ENCODE measurements around the gene ADGRD2.

ADGRD2 gene

DNA sequence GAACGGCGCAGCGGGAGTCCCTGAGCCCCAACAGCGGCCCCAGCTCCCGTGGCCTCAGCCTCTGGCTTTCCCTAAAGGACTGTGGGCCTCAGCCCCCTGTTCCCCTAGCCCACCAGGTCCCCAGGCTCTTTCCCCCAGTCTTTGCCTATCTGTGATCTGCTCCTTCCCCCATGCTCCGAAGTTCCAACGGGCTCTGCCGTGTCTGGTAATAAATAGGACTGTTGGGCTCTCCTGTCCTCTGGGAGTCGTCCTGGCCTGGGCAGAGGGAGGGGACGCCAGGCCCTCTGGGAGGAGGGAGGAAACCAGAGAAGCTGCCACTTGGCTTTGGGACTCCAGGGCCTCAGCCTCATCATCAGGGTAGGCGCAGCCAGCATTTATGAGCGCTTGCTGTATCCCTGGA is 28.1 kb downstream of the ADGRD2 start:
- DNase-seq (ENCODE audit: low read depth): no peak

DNA sequence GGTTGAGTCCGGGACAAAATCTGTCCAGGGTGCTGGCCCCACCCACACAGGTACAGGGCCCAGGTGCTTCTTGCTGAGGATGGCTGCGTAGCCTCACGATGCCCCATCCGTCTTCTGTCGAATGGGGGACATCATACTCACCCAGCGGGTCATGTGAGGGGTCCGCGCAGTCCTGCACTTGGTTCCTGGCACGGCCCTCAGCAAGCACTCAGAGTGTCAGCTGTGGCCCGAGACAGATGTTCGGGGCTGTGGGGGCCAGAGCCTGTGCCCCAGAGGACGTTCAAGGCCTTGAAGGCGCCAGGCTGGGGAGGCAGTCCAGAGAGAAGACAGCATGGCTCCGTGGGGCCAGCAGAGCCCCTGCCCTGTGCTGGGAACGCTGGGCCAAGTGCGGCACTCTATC is 29.1 kb downstream of the ADGRD2 start:
- no peak for DNase-seq (ENCODE audit: low read depth)

DNA sequence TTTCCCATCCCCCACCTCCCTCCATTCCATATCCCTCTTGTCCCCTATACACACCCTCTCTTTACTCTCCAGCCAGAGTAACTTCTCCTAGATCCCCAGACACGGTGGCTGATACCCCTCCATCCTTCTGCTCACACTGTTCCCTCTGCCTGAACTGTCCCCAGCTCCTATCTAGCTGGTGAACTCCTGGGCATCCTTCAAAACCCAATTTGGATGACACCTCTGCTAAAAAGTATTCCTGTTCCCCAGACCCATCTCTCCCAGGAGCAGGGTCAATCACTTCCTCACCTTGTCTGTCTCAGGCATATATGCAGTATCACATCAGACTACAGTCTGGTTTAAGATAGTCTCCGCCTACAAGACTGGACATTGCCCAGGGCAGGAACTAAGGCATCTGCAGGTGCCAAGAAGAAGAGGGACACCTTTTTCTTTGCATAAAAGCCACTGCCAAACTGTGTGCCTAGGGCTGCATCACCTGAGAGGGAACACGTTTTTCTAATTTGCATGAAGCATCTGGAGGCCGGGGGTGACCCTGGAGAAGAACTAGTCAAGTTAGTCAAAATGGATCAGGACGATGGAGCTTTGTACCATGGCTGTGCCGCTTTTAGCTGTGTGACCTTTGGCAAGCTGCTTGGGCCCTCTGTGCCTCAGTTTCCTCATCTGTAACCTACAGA is 29.8 kb downstream of the ADGRD2 start:
- DNase-seq (ENCODE audit: low read depth): no peak

DNA sequence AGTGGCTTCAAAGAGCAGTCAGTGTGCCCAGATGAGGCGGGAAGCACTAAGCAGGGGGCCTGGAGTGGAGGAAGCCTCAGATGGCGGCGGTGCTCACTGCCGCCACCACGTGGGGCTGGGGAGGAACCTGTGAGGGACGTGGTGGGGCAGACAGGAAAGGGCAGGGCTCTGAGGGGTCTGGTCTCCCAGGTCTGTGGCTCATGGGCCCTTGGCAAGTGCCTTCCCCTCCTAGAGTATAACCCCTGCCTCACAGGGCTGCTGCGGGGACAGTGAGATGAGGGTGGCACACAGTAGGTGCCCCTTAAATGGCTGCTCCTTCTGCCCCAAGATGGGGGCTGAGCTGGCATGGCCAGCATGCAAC is 30.4 kb downstream of the ADGRD2 start:
- DNase-seq (ENCODE audit: low read depth): peak; percentile 58

DNA sequence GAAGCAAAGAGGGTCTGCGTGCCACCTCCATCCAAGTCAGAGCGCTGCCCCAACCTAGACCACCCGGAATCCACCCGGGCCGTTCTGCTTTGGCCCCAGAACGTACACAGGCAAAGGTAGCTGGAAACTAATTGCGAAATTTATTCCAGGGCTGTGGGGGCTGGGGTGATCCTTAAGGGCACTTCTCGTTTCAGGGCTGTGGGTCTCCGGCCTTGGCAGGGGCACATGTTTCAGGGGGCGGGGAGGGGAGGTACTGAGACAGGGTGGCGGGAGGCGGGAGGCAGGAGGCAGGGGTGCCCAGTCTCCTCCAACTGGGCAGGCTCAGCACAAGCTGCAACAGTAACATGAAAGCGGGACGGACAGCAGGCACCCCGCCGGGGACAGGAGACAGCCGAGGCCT is 30.9 kb downstream of the ADGRD2 start:
- no peak for DNase-seq (ENCODE audit: low read depth)

DNA sequence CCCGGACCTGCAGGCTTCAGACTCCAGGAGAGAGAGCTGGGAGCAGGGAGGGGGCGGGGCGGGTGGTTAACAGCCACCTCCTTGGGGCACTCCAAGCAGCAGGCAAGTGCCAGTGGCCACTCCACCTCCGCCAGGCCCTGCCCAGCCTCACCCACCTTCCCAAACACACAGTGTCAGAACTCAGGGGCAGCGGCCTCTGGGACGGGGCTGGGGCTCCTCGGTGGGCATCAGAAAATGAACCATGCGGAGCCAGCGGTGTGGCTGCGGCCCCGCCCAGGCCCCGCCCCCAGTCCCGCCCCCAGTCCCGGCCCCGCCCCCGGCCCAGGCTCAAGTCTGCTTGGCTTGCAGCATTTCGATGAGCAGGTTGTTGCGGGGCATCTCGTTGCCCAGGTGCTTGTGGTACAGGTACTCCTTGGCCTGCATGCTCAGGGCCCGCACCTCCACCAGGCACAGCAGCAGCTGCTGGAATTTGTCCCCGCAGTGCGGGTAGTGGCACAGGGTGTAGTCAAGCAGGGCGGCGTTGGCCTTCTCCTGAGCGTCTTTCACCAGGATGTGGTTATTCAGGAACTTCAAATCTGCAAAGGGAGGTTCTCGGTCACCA is 32.3 kb downstream of the ADGRD2 start:
- no peak for DNase-seq (ENCODE audit: low read depth)

DNA sequence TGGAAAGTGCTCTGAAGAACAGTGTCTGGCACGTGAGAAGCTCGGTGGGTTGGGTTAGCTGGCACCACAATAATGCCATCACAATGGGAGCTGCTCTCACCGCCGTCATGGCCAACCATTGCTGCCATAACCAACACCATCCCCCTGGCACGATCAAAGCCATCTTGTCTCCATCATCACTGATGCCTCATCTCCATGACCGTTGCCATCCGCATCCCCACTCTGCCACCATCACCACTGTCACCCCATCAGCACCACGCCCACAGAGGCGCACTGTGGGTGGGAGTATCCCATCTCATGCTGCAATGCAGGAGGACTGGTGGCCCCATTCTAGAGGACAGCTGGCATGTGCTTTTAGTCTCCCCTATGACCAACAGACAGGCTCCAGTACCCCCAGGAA is 33.2 kb downstream of the ADGRD2 start:
- no peak for DNase-seq (ENCODE audit: low read depth)

DNA sequence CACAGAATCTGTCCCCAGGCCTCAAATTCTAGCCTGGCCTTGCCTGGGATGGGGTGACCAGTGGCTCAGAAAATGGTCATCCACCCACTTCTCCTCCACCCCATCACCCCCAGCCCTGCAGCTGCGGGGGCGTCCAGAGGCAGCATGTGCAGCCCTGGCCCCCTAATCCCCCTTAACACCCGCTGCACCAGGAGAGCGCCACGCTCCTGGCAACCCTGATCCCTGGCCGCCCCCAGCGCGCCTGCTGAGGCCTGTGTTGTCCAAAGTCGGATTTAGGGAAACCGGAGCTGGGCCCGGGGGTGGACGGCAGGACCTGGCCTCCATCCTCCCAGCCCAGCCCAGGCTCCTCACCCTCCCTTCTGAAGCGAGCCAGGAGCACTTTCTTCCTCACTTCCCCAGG is 35.0 kb downstream of the ADGRD2 start:
- no peak for DNase-seq (ENCODE audit: low read depth)

DNA sequence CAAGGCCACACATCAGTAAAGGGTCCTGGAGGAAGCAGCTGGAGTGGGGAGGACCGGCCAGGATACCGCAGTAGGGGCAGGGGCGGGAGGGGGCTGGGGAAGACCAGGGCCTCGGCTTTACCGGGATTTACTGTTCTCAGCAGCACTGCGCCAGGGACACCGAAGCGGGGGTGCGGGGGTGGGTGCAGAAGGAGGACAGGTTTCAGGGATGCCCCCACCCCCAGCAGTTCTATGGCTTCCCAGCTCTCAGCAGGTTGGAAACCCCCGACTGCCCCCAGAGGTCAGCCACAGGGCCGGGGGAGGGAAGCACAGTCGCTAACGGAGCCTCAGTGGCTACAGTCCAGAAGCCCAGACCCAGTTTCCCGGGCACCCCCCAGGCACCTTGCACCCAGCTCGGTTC is 35.7 kb downstream of the ADGRD2 start:
- no peak for DNase-seq (ENCODE audit: low read depth)

DNA sequence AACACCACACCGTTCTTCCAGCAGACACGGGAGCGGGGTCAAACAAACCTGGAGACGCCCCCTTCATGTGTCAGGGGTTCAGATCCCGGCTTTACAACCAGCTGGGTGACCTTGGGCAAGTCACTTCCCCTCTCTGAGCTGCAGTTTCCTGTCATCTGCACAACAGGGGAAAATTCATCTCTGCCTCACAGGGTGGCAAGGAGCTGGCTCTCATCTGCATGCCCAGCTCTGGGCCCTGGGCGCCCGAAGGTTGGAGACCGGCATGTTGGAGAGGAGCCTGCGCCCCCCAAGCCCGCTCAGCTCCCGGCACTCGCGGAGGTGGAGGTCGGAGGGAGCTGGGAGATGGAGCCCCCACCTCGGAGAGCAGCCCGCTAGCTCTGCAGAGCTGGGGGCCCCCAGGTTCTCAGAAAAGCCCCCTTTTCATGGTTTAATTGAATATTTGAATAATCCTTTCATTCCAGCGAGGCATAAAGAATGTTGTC is 36.6 kb downstream of the ADGRD2 start:
- no peak for DNase-seq (ENCODE audit: low read depth)

DNA sequence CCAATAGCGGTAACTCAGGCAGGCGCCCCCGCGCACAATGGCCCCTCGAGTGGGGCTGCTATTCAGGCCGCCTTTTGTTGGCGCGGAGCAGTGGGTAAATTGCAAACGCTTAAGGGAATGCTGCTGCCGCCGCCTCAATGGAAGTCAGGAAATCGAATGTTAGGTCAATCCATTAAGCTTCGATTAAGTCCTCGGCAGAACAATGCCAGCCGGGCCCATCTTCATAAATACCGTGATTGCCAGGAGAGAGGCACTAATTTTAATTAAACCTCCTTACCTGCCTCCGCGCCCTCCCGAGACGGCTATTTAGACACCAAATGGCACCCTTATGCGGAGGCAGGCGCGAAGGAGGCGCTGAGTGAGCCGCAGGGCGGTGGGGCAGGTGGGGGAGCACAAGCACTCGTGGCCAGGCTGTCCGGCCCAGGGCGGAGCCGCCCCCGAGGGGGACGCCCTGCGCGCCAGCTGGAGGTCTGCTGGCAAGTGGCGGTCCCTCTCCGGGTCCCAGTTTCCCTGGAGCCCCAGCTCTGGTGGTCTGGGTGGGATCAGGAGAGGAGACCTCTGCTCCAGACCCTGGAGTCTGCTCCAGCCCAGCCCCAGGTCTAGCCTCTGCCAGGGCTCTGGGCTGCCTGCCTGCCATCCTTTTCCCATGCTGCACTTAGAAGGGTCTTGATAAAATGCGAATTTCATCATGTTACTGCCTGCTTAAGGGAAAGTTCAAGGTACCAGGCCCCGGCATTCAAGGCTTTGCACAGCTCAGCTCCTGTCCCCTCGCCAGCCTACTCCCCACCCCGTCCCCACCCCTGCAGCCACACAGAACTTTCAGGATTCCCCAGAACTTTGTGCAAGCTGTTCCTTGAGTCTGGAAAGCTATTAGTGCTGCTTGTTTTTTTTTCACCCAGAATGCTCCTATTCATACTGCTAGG is 37.3 kb downstream of the ADGRD2 start:
- no peak for DNase-seq (ENCODE audit: low read depth)

DNA sequence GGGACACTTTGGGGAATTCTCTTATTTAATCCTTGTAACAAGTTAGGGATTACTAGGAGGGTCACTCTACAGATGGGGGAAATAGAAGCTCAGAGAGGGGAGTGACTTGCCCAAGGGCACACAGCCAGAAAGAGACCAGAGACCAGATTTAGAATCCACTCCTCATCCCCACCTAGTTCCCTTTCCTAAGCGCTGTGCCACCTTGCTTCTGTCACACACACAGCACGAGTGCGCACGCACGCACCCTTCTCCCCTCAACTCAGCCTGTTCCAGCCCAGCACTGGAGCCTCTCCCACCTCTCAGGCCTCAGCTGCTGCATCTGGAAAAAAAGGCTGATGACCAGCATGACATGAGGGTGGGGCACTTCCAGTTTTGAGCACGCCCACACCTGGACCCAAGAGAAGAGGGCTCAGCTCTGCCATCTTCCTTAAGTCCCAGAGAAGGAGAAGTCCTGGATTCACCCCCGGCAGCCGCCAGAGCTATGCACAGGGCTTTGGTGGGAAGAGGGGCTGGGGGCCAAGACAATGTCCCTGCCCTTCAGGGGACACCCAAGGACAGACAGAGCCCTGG is 38.5 kb downstream of the ADGRD2 start:
- no peak for DNase-seq (ENCODE audit: low read depth)

DNA sequence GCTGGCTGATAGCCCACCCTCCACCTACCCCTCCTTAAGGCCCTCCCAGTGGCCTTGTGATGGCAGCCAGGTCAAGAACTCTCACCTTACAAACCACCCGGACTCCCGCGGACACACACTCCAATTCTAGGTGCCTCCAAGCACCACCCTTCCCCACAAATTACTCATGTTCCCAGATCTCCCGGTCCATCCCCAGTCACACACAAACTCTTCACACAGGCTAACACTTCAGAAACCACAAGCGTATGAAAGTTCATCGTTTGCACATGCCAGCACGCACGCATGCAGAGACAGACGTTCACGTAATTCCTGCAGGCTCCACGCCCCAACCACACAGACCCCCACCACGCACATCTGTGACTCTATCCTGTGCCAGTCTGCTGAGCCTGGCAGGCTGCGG is 39.0 kb downstream of the ADGRD2 start:
- peak; percentile 48 for DNase-seq (ENCODE audit: low read depth)

DNA sequence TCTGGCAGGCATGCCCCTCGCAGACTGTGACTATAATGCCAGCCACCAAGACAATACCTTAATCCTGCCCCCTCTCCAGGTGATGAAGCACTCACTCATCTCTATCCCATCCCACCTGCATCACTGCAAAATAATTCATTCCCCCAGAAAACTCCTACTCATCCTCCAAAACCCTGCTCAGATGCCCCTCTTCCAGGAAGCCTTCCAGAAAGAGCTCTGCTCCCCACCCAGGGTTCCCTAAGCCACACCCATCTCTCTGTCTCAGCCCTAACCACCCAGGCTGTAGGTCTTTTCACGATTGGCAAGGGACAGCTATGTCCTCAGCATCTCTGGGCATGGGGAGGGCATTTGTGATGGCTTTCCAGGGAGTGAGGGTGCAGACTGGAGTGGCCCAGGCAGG is 39.8 kb downstream of the ADGRD2 start:
- DNase-seq (ENCODE audit: low read depth): no peak

DNA sequence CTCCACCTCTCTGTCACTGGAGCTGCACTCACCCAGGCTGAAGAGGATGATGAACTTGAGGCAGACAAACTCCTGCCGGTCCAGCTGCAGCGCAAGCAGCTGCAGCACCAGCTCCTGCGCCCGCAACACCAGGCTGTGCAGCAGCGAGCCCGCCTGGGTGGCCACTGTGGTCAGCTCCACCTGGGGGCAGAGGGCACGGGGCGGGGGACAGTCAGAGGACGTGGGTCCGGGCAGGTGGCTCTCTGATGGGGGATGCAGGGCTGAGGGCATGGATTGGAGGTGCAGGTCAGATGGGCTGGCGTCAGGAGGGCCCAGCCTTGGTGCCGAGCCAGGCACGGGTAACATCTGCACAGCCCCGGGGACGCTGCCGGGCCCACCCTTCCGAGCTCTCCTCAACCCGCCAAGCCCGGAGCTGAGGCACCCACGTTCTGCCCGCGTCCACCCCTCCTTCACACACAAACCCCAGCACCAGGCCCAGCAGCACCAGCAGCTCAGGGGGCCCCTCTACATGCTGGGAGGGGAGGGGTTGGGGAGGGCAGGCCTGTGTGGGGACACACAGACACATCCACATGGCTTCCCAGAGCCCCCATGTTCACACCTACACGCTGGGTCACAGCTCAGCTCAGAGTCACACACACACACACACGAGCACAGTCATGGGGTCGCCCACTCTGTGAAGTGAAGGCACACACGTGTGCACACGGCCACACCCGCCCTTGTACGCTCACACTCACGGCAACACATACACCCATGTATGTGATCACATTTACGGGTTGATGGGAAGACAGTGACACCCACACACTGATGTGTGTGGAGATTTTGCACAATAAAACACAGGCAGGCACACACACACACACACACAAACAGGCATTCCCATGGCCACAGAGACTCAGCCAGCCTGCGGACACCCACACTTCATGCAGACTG is 41.1 kb downstream of the ADGRD2 start:
- DNase-seq (ENCODE audit: low read depth): no peak

DNA sequence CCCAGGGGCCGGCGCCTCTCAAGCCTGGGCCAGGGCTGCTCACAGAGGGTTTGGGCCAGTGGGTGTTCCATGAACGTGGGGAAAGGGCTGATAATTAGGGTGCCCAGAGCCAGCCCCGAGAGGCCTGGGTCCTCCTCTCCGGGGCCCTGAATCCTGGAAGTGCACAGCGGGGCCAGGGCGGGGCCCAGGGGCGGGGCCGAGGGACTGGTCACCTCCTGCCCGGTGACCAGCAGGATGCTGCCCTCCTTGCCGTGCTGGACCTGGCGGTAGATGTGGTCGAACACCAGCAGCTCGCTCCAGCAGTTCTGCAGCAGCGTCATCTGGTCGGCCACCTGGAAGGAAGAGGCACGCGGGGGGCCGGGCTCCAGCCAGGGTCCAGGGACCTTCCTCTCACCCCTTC is 42.6 kb downstream of the ADGRD2 start:
- DNase-seq (ENCODE audit: low read depth): no peak

DNA sequence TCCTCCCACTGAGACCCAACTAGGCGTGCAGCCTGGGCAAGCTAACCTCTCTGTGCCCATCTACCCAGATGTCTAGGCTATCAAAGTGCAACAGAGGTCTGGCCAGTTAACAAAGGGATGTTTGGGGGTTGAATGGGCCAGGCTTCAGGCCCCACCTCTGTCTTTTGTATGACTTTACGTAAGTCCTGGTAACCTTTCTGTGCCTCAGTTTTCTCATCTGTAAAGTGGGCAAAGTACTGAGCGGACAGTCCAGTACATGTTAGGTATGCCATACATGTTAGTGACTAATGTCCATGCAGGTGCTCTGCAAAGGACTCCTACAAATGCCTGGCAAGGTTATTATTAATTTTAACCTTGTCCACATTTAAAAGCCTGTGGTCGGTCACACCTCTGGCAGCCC is 43.0 kb downstream of the ADGRD2 start:
- DNase-seq (ENCODE audit: low read depth): no peak

DNA sequence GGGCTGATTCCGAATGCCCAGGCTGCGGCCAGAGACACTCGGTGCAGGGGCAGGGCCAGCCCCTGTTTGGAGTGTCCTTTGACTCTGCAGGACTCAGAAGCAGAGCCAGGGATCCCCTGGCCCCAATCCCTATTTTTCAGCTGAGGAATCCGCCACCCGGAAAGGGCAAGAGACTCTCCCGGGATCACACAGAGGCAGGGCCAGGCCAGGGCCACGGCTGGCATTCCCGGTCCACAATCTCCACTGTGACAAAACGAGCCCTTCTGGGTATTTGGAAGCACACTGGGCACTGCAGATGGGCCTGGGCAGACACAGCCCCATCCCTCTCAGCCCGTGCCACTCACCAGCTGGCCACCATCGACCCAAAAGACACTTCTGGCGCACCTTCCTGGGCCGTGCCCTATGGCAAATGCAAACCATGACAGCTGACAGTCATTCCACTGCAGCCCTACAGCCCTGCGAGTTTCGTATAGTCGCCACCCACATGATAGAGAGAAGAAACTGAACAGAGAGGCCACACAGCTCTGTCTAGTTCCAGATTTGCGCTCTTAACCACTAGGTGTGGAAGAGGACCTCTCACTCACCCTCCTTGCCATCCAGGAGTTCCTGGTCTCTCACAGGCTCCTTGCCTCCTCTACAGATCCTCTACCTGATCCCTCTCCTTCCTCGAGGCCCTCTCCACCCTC is 43.7 kb downstream of the ADGRD2 start:
- DNase-seq (ENCODE audit: low read depth): no peak

DNA sequence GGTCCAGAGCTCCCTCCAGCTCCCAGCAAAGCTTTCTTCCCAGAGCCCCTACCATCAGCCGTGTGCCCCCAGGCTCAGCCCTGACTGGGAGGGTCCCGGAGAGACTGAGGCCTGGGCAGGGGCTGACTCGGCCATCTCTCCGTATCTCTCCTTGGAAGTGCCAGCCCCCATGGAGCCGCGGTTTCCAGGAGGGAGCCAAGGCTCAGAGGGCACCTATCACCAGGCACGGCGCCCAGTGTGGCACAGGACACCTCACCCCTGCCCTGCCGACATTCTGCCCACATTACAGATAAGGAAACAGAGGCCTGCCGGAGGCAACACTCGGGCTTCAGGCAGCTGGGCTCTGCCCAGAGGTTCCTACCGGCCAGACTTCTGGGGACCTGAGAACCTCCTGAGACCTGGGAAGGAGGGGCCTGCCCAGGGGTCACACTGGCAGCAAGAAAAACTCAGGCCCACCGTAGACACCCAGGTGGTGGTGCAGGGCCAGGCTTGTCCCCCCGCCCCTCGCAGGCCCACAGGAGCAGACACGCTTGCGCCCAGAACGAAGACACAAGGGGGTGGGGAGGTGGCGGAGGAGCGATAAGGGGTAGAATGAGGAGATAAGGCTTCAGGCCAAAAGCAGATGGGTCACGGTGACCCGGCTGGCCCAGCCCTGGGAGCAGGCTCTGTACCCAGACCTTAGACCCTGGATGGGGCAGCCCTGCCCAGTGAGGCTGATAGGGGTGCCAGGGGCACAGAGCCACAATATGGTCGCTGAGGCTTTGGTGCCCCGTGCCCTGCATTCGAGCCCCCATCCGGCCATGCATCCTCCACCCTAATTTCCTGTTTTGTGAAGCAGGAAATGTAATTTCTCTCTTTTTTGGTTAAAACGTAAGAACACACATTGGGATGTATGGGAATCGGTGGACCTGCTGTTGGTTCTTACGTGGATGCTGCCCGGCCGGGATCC is 45.1 kb downstream of the ADGRD2 start:
- DNase-seq (ENCODE audit: low read depth): no peak

DNA sequence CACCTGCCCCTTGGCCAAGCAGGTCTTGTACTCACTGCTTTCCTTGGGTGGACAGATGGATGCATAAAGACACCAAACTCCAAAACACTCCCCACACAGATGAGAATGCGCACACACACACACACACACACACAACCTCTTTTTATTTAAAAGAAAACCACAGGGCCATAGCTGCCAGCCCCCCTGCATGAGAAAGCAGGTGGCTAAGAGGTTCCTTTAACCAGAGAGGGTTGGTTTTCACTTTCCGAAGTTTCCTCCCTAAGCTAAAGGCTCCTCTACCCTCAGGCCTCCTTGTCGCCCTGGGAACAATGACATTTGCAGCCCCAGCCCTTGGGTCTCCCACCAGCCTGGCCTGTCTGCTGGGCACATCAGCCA is 45.8 kb downstream of the ADGRD2 start:
- no peak for DNase-seq (ENCODE audit: low read depth)

Measured in ELR (cell line).